ENCODE data around the gene TMEFF1.

DNA sequence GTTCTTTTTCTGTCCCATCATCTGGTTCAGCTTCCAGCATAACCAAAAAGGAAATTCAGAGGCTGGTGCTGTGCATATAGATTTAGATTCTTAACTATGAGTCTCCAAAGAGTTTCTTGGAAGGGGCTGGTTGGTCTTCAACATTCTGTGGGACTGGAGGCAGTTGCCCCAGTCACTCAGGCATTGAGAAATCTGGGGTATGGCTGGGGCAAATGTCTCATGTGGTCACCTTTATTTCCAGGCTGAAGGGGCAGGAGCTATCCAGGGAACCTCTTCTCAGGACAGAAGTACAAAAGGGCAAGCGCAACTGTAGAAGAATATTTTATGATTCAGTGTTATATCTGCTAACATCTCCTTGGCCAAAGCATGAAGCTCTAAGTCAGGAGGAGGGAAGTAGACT, 15.4 kb upstream of the TMEFF1 start:
- TF ChIP-seq CTCF (conservative IDR thresholded peaks at IDR 0.05), result no peak
- TF ChIP-seq ZFX (IDR thresholded peaks at IDR 0.05), result no peak

Measured in C4-2B (cell line).